CD14-positive monocyte (primary cell): ENCODE results near the gene PIEZO1. TPM values are rescaled to one million over a fixed set of nuclear protein-coding genes. Genes with fewer than 3 reads are reported as not detected.

Source experiments
- DNase-seq, 3 donors: peaks; one replicate each; pipeline ENCODE4 v3.0.0-alpha.2; 2011 to 2022
- H2AFZ ChIP-seq: 2 replicates; pipeline ENCODE4 v1.6.0; 2012; ENCODE audit warnings: mild to moderate bottlenecking, low read depth, low read length, inconsistent platforms; ENCODE audit not compliant: insufficient read depth, poor library complexity, severe bottlenecking
- H3K27ac ChIP-seq, 2 donors: 1 replicate in 1 of 2; 2 replicates in 1 of 2; pipeline ENCODE4 v1.5.1; 2012 to 2013; ENCODE audit warnings: low read length in 2 of 2, control low read depth in 1 of 2, inconsistent platforms in 1 of 2, low read depth in 1 of 2, mild to moderate bottlenecking in 1 of 2
- H3K27me3 ChIP-seq, 2 donors: one replicate each; pipeline versions ENCODE4 v1.6.0 to v1.6.1; 2011 to 2013; ENCODE audit warnings: low read length in 2 of 2; ENCODE audit not compliant: control insufficient read depth in 2 of 2, insufficient read depth in 2 of 2
- H3K36me3 ChIP-seq, 2 donors: replicated peaks in 1 of 2; 1 replicate in 1 of 2; 2 replicates in 1 of 2; pipeline versions ENCODE4 v1.5.1 to v1.6.1; 2012 to 2013; ENCODE audit warnings: low read length in 2 of 2, control low read depth in 1 of 2, inconsistent platforms in 1 of 2, mild to moderate bottlenecking in 1 of 2; ENCODE audit not compliant: insufficient read depth in 2 of 2, control insufficient read depth in 1 of 2
- H3K4me1 ChIP-seq, 2 donors: 1 replicate in 1 of 2; 2 replicates in 1 of 2; pipeline versions ENCODE4 v1.5.1 to v1.6.1; 2012 to 2013; ENCODE audit warnings: low read length in 2 of 2, control low read depth in 1 of 2, inconsistent platforms in 1 of 2, mild to moderate bottlenecking in 1 of 2, moderate library complexity in 1 of 2; ENCODE audit not compliant: insufficient read depth in 2 of 2, control insufficient read depth in 1 of 2
- H3K4me2 ChIP-seq: replicated peaks from 2 replicates; pipeline ENCODE3; 2012; ENCODE audit warnings: low read length, moderate library complexity, mild to moderate bottlenecking; ENCODE audit not compliant: poor library complexity, severe bottlenecking; ENCODE audit errors: extremely low read depth
- H3K4me3 ChIP-seq, 3 experiments: fragments of 200-600 bp in 1 of 3; sonication (generic) in 1 of 3; replicated peaks in 1 of 3; 1 replicate in 2 of 3; 2 replicates in 1 of 3; pipeline ENCODE4 v1.5.1; 2011 to 2013; ENCODE audit warnings: low read length in 3 of 3, mild to moderate bottlenecking in 3 of 3, control low read depth in 2 of 3, low read depth in 2 of 3, inconsistent platforms in 1 of 3, moderate library complexity in 1 of 3
- H3K79me2 ChIP-seq: 2 replicates; pipeline ENCODE4 v1.6.0; 2012; ENCODE audit warnings: mild to moderate bottlenecking, control low read depth, inconsistent platforms, low read length, moderate library complexity; ENCODE audit not compliant: insufficient read depth
- H3K9ac ChIP-seq: 2 replicates; pipeline ENCODE4 v1.6.0; 2017; ENCODE audit warnings: low read length, mild to moderate bottlenecking; ENCODE audit not compliant: insufficient read depth, poor library complexity, severe bottlenecking
- H3K9me3 ChIP-seq, 2 donors: replicated peaks in 1 of 2; 1 replicate in 1 of 2; 2 replicates in 1 of 2; pipeline versions ENCODE4 v1.5.1 to v1.6.1; 2012 to 2013; ENCODE audit warnings: low read length in 2 of 2, control low read depth in 1 of 2; ENCODE audit not compliant: control insufficient read depth in 1 of 2, insufficient read depth in 1 of 2
- H4K20me1 ChIP-seq: 2 replicates; pipeline ENCODE4 v1.6.0; 2012; ENCODE audit warnings: mild to moderate bottlenecking, low read length, control low read depth, moderate library complexity; ENCODE audit not compliant: insufficient read depth
- H3K27ac Mint-ChIP-seq, 7 donors: one replicate each; pipeline ENCODE4 v1.8.0; 2020; ENCODE audit warnings: mild to moderate bottlenecking in 7 of 7, mixed read lengths in 7 of 7, moderate library complexity in 6 of 7, inconsistent platforms in 2 of 7
- H3K27me3 Mint-ChIP-seq, 3 donors: one replicate each; pipeline ENCODE4 v1.8.0; 2021 to 2022; ENCODE audit warnings: low read depth in 3 of 3, mild to moderate bottlenecking in 3 of 3, mixed read lengths in 3 of 3, moderate library complexity in 3 of 3, inconsistent platforms in 1 of 3
- H3K36me3 Mint-ChIP-seq, 2 donors: one replicate each; pipeline ENCODE4 v1.8.0; 2020; ENCODE audit warnings: mixed read lengths in 2 of 2, inconsistent platforms in 1 of 2, mild to moderate bottlenecking in 1 of 2
- H3K4me1 Mint-ChIP-seq: one replicate; pipeline ENCODE4 v1.8.0; 2020; ENCODE audit warnings: mild to moderate bottlenecking, mixed read lengths
- H3K4me3 Mint-ChIP-seq, 2 donors: one replicate each; pipeline ENCODE4 v1.8.0; 2020; ENCODE audit warnings: mild to moderate bottlenecking in 2 of 2, mixed read lengths in 2 of 2, moderate library complexity in 1 of 2
- H3K9me3 Mint-ChIP-seq, 7 donors: one replicate each; pipeline ENCODE4 v1.8.0; 2020 to 2022; ENCODE audit warnings: mixed read lengths in 7 of 7, mild to moderate bottlenecking in 6 of 7, moderate library complexity in 6 of 7, inconsistent platforms in 2 of 7
- WGBS: methylation state at CpG from one replicate; pipeline ENCODE4 v1.1.5; 2013; ENCODE audit warnings: missing lambda C conversion rate; ENCODE audit not compliant: insufficient coverage; 5-methylcytosine and 5-hydroxymethylcytosine counted together
- intact Hi-C, 2 donors: fragments of 100-400 bp; cut with micrococcal nuclease; formaldehyde crosslinking; loops; one replicate each; pipeline versions ENCODE4 v1.15.0 to v1.15.1; 2023
- polyA plus RNA-seq, 3 donors: library from polyadenylated mRNA; depleted of rRNA in 1 of 3; unstranded in 2 of 3; stranded (reverse) in 1 of 3; fragments of 300-500 nt in 2 of 3; fragments of >200 nt in 1 of 3; fragmentation: Illumina TruSeq in 2 of 3; gene quantifications; 1 replicate in 2 of 3; 2 replicates in 1 of 3; pipeline ENCODE4 v1.2.3, GENCODE V29; 2012 to 2021
- TF ChIP-seq, protein P1 (sequence below): fragments of 200-600 bp; IDR thresholded peaks from one replicate; pipeline ENCODE4 v1.8.0; 2022; ENCODE audit warnings: antibody characterized with exemption, mild to moderate bottlenecking

Gene PIEZO1
- polyA plus RNA-seq, 3 donors: 10.2 to 405 (median 15.0) TPM

DNA sequence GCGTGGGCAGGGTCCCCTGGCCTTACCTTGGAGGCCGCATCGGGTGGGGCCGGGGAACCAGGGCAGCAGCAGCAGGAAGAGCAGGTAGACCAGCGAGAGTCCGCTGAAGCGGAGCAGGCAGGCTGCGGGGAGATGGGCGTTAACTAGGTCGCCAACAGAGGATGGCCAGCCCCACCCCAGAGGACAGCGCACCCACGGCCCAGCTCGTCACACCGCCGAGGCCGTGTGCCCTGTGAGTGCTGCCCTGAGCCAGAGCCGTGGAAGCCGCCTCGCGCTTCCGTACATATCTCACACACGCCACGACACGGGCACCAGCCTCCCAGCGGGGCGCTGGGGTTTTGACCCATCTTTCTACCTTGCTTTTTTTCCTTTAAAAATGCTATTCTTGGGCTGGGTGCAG is 35.7 kb downstream of the PIEZO1 start:
- H3K9me3 ChIP-seq: no peaks in the 10 kb centered on the region
- H4K20me1 ChIP-seq: peaks cover 96% of the 10 kb centered on the region
- WGBS: 96% methylated on average over 22 of the region's 26 CpGs
- Mint-ChIP-seq H3K9me3 (peaks cover 0 to 1% (median 0%) of the 10 kb centered on the region in 7 donors), H3K4me1 (peaks cover 33% of the 10 kb centered on the region), H3K27ac (peak overlapping the region in 1 of 7 donors; percentile 12), H3K4me3 (no peak overlapping the region), H3K36me3 (peaks cover 12 to 50% of the 10 kb centered on the region in 2 donors), H3K27me3 (peaks cover 0 to 3% (median 2%) of the 10 kb centered on the region in 3 donors)
- peaks cover 16 to 44% of the 10 kb centered on the region in 2 donors for H3K36me3 ChIP-seq
- TF ChIP-seq, protein P1, sequence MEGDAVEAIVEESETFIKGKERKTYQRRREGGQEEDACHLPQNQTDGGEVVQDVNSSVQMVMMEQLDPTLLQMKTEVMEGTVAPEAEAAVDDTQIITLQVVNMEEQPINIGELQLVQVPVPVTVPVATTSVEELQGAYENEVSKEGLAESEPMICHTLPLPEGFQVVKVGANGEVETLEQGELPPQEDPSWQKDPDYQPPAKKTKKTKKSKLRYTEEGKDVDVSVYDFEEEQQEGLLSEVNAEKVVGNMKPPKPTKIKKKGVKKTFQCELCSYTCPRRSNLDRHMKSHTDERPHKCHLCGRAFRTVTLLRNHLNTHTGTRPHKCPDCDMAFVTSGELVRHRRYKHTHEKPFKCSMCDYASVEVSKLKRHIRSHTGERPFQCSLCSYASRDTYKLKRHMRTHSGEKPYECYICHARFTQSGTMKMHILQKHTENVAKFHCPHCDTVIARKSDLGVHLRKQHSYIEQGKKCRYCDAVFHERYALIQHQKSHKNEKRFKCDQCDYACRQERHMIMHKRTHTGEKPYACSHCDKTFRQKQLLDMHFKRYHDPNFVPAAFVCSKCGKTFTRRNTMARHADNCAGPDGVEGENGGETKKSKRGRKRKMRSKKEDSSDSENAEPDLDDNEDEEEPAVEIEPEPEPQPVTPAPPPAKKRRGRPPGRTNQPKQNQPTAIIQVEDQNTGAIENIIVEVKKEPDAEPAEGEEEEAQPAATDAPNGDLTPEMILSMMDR: no peak
- H2AFZ ChIP-seq: no peak overlapping the region
- H3K79me2 ChIP-seq: peaks cover 78% of the 10 kb centered on the region
- H3K27me3 ChIP-seq: no peaks in the 10 kb centered on the region
- H3K4me2 ChIP-seq: no peak overlapping the region
- DNase-seq: no peak
- H3K9ac ChIP-seq: no peak overlapping the region
- intact Hi-C loops: no loop called here
- no peak overlapping the region for H3K4me3 ChIP-seq
- no peak overlapping the region for H3K27ac ChIP-seq
- peaks cover 15 to 16% of the 10 kb centered on the region in 2 donors for H3K4me1 ChIP-seq

DNA sequence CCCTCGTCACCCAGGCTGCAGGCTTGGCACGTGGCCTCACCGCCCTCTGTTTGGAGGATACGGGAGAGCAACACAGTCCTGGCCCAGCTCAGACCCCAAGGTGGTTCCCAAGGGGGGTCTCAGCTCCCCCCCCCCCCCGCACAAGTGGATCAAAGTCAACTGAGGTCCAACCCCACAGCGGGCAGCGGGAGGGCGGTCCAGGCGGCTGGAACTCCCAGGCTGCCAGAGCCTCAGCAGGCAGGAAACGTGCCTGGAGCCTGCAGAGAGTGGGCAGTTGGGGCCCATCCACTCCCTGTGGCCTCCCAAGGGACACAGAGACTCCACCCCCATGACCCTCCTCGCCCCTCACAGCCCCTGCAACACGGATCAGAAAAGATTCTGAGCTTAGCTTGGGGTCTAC is 36.7 kb downstream of the PIEZO1 start:
- Mint-ChIP-seq H3K4me3 (no peak overlapping the region), H3K36me3 (peaks cover 10 to 49% of the 10 kb centered on the region in 2 donors), H3K27me3 (peaks cover 0 to 1% (median 0%) of the 10 kb centered on the region in 3 donors), H3K4me1 (peaks cover 35% of the 10 kb centered on the region), H3K9me3 (no peaks in the 10 kb centered on the region), H3K27ac (peak overlapping the region in 2 of 7 donors; percentile 43 to 70)
- intact Hi-C loops: no loop called here
- H3K4me3 ChIP-seq: no peak overlapping the region
- H3K4me1 ChIP-seq: peaks cover 15 to 21% of the 10 kb centered on the region in 2 donors
- no peak overlapping the region for H3K27ac ChIP-seq
- TF ChIP-seq, protein P1: no peak
- H4K20me1 ChIP-seq: peaks cover 96% of the 10 kb centered on the region
- H3K4me2 ChIP-seq: no peak overlapping the region
- no peak overlapping the region for H2AFZ ChIP-seq
- 94% methylated on average over 9 of the region's 12 CpGs for WGBS
- no peaks in the 10 kb centered on the region for H3K9me3 ChIP-seq
- DNase-seq: no peak
- no peaks in the 10 kb centered on the region for H3K27me3 ChIP-seq
- peaks cover 78% of the 10 kb centered on the region for H3K79me2 ChIP-seq
- H3K36me3 ChIP-seq: peaks cover 14 to 38% of the 10 kb centered on the region in 2 donors
- H3K9ac ChIP-seq: no peak overlapping the region
